CD4-positive, alpha-beta T cell treated with Interleukin-6 for 4 hours (primary cell): ENCODE results near the gene MTA1.

Experiments used
- DNase-seq: peaks from one replicate; pipeline ENCODE4 v3.0.0-alpha.2; 2020; ENCODE audit warnings: mixed read lengths

MTA1 gene

DNA sequence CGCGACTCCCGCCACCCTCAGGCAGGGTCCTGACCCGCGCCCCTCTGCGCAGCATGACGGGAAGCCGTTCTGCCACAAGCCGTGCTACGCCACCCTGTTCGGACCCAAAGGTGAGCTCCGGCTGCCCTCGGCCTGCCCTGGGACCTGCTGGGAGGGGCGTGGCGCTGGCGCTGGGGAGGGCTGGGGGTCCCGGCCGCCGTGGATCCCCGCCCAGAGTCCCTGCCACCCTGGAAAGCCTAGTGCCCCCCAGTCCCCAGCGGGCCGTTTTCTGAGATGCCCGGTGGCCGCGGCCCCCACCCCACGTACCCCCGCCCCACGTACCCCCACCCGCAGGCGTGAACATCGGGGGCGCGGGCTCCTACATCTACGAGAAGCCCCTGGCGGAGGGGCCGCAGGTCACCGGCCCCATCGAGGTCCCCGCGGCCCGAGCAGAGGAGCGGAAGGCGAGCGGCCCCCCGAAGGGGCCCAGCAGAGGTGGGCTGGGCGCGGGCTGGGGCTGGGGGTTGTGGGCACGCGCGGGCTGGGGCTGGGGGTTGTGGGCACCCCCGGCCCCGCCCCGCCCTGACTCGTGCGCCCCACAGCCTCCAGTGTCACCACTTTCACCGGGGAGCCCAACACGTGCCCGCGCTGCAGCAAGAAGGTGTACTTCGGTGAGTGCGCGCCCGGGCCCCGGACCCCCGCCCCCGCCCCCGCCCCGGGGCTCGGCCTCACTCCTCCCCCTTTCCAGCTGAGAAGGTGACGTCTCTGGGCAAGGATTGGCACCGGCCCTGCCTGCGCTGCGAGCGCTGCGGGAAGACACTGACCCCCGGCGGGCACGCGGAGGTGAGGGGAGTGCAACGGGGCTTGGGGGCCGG lies 59.0 kb downstream of the MTA1 start:
- peak; percentile 58 for DNase-seq

DNA sequence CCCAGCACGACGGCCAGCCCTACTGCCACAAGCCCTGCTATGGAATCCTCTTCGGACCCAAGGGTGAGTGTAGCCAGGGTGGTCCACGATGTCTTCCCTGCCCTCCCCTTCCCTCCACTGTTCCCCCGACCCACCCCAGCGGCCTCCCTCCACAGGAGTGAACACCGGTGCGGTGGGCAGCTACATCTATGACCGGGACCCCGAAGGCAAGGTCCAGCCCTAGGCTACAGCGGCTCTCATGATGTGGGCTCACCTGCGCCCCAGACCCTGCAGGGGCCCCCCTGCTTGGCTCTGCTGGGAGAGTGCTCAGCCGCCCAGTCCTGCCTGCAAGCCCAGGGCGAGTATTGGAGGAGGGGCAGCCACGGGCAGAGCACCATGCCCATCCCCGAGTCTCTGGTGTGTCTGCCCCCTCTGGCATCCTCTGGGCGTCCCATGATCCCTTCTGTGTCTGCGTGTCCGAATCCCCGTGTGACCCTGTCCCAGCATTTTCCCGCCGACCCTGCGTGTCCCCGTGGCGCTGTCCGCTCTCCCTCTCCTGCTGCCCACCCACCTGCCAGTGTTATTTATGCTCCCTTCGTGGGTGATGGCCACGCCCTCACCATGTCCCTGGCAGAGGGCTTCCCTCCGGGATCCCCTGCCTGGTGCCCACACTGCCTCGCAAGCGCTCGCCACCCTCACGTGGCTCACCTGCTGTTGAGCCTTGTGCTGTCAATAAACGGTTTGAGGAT lies 60.0 kb downstream of the MTA1 start:
- peak; percentile 24 for DNase-seq

DNA sequence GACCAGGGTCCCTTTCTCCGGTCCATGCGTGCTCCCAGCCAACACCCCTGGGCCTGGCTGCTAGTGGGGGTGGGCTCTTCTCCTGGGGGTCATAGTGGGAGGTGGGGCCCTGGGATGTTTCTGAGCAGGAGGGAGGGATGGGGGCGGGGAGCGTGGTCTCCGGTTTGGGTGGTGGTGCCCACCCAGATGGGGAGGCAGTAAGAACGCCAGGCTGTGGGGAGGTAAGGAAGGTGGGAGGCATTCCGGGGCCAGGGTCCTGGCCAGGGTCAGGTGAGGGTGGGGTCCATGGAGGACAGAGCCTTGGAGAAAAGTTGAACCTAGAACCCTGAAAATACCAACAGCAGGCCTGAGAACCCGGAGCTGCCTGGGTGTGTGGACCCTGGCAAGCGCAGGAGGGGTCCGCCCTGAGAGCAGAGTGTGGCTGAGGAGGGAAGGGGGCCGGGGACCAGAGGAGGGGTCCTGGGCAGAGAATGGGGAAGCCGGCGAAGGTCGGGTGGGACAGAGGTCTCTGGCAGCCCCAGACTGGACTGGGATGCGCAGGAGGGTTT lies 60.6 kb downstream of the MTA1 start:
- no peak for DNase-seq

DNA sequence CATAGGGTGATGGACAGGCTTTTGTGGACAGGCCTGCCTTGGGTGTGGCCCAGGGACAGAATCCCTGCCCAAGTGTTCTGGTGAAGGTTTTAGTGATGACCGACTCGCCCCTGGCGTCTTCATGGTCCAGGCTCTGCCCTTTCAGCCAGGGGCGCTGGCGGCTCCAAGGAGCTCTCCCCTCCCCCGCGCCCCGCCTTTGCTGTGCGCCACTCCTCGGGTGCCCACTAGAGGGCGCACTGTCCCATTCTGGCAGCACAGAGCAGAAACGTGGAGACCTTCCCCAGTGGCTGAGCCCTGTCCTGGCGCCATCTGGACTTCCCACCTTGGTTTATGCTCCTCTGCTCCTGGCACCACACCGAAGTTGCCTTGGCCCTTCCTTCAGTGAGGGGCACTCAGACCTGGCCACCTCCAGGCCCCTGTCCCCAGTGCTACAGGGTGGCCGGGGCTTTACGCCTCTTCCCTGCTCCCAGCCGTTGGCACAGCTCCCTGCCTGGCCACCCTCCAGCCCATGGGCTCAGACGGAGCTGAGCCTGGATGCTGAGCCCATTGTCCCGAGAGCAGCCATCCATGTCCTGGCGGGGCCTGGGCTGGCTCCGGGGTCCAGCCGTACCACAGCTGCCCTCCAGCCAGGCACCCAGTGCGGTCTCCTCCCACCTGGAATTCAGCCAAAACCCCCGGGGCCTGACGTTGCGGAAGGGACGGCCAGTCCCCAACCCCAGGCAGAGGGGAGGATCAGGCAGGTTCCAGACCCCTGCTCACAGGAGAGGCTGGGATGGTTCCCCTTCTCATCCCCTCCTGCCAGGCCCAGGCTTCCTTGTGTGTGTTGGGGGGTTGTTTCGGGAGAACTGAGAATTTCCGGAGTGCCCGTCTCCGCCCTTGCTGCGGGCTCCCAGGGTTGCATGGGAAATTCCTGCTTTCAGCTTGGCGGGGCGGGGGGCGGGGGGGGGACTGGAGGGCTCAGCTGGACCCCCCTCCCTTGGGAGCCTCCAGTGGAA lies 61.5 kb downstream of the MTA1 start:
- DNase-seq: peak; percentile 89

DNA sequence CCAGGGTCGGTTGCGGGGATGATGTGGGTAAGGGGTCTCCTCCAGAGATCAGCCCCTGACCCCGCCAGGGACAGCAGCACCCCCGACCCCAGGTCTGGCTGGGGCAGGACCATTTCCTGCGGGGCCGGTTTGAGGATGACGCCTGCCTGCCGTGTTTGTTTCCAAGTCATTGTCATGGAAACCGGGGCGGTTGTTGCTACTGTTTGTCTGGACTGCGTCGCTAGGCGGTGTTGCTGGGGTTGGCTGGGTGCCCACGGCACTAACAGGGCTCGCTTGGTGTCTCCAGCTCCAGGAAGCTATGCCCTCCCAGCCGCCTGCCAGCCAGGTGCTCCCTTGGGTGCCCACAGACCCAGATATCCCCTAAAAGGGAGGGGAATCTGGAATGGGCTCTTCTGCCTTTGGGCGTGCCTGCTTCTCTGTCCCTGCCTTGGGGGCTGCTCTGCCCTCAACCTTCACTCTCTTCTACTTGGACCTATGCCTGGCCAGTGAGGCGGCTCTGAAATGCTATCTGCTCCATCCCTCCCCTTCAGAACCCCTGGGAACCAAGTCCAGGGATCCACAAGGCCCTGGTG lies 62.3 kb downstream of the MTA1 start:
- DNase-seq: peak; percentile 96

DNA sequence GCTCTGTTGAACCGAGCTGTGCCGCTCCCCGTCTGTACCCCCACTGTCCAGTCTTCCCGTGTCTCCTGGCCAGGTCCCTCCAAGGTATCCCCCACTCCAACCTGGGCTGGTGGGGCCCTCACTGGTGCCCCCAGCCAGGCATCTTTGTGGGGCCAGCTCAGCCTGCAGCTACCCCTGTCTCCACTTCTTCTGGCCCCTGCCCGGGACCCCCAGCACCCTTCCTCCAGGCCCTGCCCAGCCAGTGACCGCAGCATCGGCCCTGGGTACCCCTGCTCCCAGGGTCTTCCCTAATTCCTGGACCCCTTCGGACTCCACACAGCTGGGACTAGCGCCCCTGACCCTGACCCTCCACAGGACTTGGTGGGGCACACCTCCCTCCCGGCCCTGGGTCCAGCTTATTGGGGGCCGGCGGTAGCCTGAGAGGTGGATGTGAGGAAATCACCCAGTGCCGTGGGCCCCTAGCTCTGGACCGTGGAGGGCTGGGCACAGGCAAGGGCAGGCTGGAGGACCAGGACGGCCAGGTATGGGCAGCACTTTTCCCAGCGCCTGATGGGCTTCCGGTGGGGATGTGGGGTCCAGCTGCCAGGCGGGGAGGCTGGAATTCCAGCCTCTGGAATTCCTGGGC lies 63.0 kb downstream of the MTA1 start:
- DNase-seq: no peak

DNA sequence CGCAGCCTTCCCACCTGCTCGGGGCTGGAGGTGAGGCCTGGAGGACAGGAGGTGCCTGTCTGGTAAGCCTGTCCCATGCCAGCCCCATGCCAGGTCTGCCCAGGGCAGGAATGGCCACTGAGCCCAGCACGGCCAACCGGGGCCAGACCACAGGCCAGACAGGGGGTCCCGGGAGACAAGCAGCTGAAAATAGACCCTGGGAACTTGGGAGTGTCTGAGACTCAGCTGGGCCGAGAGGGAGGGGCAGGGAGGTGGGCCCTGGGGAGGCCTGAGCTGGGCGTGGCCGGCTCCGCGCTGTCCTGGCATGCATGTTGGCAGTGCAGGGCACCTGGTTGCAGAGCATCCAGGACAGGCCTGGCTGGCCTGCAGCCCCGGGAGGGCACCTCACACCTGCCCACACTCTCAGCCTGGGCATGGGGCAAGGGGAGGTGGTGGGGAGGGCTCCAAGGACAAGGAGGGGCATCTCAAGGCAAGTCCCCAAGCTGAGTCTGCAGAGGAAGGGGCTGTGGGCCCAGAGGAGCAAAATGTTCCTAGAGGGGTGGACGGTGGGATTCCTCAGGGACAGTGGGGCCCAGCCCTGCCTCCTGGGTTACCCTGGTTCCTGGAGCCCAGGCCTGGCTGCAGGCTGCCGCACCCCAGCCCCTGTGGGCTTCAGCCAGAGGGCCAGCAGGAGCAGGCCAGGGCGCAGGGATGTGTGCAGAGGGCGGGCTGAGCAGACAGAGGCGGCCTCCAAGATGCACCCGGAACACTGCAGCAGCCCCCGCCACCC lies 63.9 kb downstream of the MTA1 start:
- DNase-seq: no peak

DNA sequence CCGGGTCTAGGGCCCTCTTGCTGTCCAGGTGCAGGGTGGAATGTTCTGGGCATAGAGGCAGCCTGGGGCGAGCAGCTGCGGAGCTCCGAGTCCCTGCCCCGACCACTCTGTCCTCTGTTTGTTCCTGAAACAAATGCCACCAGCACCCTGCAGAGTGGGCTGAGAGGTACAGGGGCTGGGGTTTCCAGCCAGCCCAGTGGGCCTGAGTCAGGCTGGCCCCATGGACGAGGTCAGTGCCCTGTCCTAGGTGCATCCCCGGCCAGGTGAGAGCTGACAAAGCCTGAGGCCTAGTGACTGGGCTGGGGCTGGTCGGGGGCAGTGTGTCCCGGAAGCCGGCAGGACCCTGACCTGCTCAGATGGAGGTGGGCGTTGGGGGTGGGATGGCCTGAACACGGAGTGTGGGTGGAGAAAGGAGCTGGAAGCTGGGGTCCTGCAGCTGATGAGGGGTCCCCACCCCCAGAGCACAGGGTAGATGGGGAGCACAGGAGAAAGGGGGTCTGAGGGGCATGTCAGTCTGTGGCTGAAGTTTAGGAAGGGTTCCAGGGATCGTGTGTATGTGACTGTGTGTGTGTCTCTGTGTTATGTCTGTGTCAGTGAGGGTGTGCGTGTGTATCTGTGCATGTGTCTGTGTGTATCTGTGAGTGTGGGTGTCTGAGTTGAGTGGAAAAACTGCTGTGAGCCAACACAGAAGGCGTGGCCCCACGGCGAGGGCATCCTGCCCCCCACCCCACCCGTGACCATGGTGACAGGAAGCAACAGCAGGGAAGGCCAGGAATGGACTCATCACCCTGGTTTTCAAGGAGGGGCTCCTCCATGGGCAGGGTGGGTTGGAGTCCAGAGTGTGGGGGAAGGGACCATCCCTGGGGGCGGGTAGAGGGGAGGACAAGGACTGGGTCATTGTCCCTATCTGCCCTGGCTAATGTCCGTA lies 64.7 kb downstream of the MTA1 start:
- peak; percentile 74 for DNase-seq

DNA sequence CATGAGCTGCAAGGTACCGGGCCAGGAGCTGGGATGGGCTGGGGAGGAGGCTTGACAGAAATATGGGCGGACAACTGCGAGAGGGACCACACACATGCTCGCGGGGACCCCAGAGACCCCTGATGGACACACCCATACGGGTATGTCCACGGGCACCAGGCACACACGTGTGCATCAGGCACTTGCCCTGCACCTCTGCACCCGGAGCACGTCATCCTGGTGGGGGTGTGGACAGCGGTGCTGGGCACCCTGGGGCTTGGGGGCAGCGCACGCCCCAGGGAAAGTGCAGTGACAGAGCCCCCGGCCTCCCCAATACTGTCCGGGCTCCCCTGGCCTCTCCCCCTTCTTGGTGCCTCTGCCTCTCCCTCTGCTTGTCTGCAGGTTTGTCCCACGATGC lies 65.4 kb downstream of the MTA1 start:
- DNase-seq: no peak

DNA sequence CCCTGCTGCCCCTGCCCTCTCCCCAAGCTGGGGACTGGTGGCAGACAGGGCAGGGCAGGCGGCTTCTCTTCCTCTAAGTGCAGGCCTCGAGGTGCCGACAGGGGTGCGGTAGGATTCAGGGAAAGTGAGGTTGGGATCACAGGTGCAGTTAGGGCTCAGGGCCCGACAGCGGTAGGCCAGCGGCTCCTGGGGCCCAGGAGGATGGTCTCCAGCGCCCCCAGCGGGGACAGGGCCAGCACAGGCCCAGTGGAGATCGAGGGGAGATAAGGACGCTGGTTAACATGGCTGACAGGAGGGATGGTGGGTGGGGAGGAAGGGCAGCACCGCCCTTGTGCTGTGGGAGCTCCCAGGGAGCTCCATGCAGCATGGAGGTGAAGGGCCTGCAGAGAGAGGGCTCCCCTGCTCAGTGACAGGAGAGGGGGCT lies 66.1 kb downstream of the MTA1 start:
- DNase-seq: peak; percentile 64

DNA sequence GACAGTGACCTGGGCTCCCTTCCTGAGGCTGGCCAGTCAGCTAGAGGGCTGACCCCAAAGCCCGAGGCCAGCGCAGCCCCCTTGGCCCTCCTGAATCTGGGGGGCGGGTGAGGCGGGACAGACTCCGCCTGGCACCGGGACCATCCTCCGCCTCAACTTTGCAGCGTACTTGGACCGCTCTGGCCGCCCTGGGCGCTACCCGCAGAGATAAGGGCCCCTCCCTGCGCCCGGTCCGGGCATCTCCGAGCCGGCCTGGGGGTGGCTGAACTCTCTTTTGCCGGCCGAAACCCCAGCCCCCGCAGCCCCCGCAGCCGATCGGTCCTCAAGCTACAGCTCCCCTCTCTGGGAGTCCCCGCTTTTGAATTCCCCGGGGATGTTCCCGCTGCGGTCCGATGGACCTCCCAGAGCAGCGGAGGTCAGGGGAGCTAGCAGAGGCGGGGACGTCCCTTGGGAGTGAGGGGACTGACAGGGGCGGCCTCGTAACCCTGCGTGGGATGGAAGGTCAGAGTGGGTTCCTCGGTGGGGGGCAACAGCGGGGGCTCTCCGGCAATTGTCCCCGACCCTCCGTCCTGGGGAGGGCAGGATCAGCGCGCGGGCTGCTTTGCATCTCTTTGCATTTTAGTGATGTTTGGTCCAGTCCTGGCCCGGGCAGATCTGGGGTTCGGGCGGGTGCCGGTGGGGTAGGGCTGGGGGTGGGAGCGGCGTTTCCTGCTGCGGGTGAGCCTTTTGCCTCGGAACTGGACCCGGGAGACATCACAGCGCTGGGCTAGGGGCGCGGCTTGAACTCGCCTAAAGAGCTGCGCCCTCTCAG lies 66.7 kb downstream of the MTA1 start, which contains the start of gene CRIP1:
CRIP1 (plus strand) TSS at position 724 of the 811 bp plus-strand sequence. CDS start 374 bp downstream, outside the sequence.
- DNase-seq: no peak

DNA sequence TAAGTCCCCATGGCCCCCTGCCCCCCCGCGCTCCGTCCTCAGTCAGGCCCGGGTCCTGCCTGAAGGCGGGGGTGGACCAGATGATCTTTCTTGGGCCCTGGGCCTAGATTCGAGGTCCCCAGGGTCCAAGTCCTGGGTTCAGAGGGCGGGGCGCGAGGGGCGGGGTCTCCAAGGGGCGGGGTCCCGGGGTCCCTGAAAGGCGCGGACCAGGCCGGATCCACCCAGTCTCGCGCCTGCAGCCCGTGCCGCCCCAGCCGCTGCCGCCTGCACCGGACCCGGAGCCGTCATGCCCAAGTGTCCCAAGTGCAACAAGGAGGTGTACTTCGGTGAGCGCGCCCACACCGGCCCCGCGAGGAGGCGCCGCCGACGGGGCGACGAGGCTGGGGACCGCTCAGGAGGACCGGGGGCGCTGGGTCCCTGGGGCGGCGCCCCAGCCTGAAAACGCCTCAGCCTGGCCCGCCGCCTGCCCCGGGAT lies 67.4 kb downstream of the MTA1 start:
- DNase-seq: peak; percentile 72

DNA sequence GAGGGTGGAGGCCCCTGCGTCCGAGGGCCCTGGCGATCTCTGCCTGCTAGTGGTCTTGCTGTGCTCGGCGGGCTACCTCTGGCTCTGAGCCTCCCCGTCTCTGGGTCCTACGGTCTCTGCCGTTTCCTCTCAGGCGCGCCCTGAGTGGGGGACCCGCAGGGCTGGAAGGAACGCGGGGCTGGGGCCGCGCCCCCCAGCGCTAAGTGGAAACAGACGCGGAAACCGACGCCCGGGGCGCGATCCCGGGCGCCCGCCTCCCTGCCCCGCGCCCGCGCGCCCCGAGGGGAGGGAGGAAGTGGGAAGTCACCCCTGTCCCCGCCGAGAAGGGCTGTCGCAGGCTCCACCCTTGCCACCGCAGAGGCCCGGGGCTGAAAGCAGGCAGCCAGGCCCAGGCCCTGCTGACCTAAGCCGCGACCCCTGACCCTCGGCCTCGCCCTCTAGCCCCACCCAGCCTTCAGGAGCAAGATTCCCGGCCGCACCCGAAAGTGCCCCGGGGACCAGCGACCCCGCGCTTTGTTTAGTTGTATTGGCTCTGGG lies 67.9 kb downstream of the MTA1 start:
- peak; percentile 80 for DNase-seq

DNA sequence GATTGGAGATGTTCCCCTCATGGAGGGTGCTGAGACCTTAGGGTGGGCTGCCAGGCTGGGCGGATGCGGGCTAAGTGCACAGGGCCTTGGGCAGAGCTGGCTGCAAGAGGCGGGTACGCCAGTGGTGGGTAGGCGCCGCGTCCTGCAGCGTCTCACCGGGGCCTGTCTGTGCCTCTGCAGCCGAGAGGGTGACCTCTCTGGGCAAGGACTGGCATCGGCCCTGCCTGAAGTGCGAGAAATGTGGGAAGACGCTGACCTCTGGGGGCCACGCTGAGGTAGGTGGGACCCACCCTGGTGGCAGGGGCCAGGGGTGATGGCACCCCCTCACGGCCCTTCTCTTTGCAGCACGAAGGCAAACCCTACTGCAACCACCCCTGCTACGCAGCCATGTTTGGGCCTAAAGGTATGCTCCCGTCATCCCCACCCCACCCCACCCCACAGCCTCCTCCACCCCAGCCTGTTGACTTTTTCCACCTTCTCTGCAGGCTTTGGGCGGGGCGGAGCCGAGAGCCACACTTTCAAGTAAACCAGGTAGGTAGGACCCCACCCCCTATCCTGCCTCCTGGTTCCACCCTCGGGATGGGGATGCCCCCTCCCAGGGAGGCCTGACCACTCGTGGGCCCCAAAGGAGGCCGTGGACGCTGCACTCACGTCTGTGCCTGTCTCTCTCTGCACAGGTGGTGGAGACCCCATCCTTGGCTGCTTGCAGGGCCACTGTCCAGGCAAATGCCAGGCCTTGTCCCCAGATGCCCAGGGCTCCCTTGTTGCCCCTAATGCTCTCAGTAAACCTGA lies 68.6 kb downstream of the MTA1 start:
- peak; percentile 44 for DNase-seq

DNA sequence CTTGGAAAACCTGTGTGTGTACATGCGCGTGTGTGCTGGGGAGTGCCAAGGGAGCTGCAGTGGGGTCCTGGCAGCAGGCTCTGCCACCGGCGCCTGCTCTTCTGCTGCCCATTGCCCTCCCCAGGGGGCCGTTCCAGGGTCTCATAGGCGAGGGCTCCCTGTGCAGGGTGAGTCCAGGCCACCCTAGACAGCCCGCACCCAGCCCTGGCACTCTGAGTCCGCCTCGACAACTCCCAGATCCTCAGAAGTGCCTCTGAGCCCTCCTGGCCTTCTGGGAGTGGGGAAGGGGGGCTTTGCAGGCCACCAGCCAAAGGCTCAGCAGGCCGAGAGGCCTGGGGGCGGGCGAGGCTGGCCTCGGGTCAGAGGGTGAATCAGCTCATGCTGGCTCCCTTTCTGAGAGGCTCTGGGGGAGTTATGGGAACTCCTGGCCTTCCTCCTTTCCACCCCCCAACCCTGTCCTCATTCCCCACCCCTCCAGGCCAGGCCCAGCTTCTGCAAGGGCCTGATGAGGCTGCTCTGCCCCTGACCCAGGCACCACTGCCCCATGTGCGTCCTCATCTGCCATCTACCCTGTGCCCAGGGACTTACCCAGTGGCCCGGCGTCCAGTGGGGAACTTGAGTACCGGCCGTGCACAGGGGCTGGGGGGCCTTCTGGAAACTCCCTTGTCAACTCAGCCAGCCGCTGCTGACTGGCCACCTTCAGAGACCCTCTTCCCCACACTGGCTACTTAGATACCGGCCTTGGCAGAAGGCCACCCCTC lies 69.3 kb downstream of the MTA1 start:
- DNase-seq: no peak

DNA sequence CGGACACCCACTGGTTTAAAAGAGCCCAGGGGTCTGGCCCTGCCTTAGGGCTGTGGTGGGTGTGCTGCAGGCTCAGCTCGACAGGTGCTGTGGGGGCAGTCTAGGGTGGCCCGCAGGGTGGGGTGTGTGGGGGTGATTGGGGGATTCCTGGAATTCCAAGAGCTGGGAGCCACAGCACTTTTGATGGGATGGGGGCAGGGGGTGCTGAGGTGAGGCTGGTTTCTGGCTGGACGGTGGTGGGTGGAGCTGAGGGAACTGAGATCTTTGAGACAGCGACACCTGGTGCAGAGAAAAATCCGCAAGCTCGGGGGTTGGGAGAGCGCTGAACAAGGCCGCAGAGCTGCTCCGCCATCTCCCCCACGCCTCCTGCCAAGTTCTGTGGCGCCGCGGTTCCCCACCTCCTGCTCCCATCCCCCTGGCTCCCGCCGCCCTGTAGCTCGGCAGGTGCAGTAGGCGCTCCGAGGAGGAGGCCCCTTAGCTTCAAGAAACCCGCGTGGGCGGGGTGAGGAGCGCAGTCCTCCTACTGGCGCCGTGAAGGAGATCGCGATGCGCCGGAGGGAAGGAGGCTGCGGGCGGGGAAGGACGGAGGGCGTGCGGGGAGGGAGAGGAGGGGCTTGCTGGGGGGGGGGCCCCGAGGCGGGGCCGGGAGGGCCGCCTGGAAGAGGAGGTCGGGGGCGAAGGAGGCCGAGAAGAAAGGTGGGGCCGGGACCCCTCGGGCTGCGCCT lies 70.1 kb downstream of the MTA1 start:
- DNase-seq: peak; percentile 91
